Activated B cell treated with CpG ODN at 0.5 μM for 24 hours (primary cell): ENCODE measurements around the gene EPHA6. TPM values are rescaled to one million over a fixed set of nuclear protein-coding genes. Genes with fewer than 3 reads are reported as not detected.

Source experiments
- ATAC-seq: fragments of 200-7000 bp; cut with Tn5 transposase; one replicate; pipeline ENCODE4 v1.10.0; 2021; ENCODE audit warnings: low read depth, mild to moderate bottlenecking, moderate library complexity
- CTCF ChIA-PET: fragments of 350-600 bp; sonication (Branson Sonifier 250); formaldehyde crosslinking; loops from one replicate; lab custom pipeline; 2021; ENCODE audit warnings: antibody characterized with exemption; lab: Charles Lee
- POLR2A ChIA-PET: fragments of 350-600 bp; sonication (Branson Sonifier 250); formaldehyde crosslinking; loops from one replicate; lab custom pipeline; 2021; ENCODE audit warnings: antibody characterized with exemption; lab: Charles Lee
- DNase-seq: peaks from one replicate; pipeline ENCODE4 v3.0.0; 2022
- H3K27ac Mint-ChIP-seq: one replicate; pipeline ENCODE4 v1.8.0; 2020; ENCODE audit warnings: mixed read lengths
- H3K27me3 Mint-ChIP-seq: one replicate; pipeline ENCODE4 v1.8.0; 2021; ENCODE audit warnings: mixed read lengths
- H3K36me3 Mint-ChIP-seq: one replicate; pipeline ENCODE4 v1.8.0; 2021; ENCODE audit warnings: low read depth, mixed read lengths
- H3K4me1 Mint-ChIP-seq: one replicate; pipeline ENCODE4 v1.8.0; 2021; ENCODE audit warnings: mixed read lengths
- H3K4me3 Mint-ChIP-seq: one replicate; pipeline ENCODE4 v1.8.0; 2020; ENCODE audit warnings: mild to moderate bottlenecking, mixed read lengths
- H3K9me3 Mint-ChIP-seq: one replicate; pipeline ENCODE4 v1.8.0; 2020; ENCODE audit warnings: mixed read lengths
- CTCF ChIP-seq: fragments of 200-600 bp; IDR thresholded peaks from one replicate; pipeline ENCODE4 v1.8.0; 2022; ENCODE audit warnings: antibody characterized with exemption, mild to moderate bottlenecking
- intact Hi-C: fragments of 100-400 bp; cut with micrococcal nuclease; formaldehyde crosslinking; loops from one replicate; pipeline ENCODE4 v1.15.1; 2024
- total RNA-seq: library from RNA; stranded (reverse); gene quantifications from 2 replicates; pipeline ENCODE4 v1.2.3, GENCODE V29; 2022

EPHA6 gene
- total RNA-seq, 1 donor from 2014 or later = not detected

- Mint-ChIP-seq H3K27ac (no peak overlapping the region), H3K9me3 (no peaks in the 10 kb centered on the region), H3K4me3 (no peak overlapping the region), H3K36me3 (no peaks in the 10 kb centered on the region), H3K4me1 (no peaks in the 10 kb centered on the region), H3K27me3 (no peaks in the 10 kb centered on the region)
- intact Hi-C loops = loop anchor here (2.0 kb wide), 1 partner anchor 856 kb away; no protein-coding TSS in a partner anchor
- ChIA-PET POLR2A (no interaction called here), CTCF (no interaction called here)
- no peak for DNase-seq
- no peak for ATAC-seq
- no peak for TF ChIP-seq CTCF
Measured at GRCh38 chr3:96863129-96863740, 48.8 kb downstream of the EPHA6 start.

- no peak overlapping the region for H3K4me3 Mint-ChIP-seq
- TF ChIP-seq CTCF = no peak
- no peaks in the 10 kb centered on the region for H3K27me3 Mint-ChIP-seq
- no peaks in the 10 kb centered on the region for H3K4me1 Mint-ChIP-seq
- H3K36me3 Mint-ChIP-seq = no peaks in the 10 kb centered on the region
- no peak overlapping the region for H3K27ac Mint-ChIP-seq
- ChIA-PET POLR2A (no interaction called here), CTCF (no interaction called here)
- H3K9me3 Mint-ChIP-seq = no peaks in the 10 kb centered on the region
- ATAC-seq (no peak), DNase-seq (no peak)
- intact Hi-C loops = no loop called here
Measured at GRCh38 chr3:96865605-96866004, 51.2 kb downstream of the EPHA6 start.

GRCh38 chr3:96869316-96869715 lies 54.9 kb downstream of the EPHA6 start:
- intact Hi-C loops = no loop called here
- no peak for TF ChIP-seq CTCF
- ChIA-PET CTCF (no interaction called here), POLR2A (no interaction called here)
- DNase-seq (no peak), ATAC-seq (no peak)
- no peaks in the 10 kb centered on the region for H3K27me3 Mint-ChIP-seq
- no peak overlapping the region for H3K27ac Mint-ChIP-seq
- H3K36me3 Mint-ChIP-seq = no peaks in the 10 kb centered on the region
- no peaks in the 10 kb centered on the region for H3K4me1 Mint-ChIP-seq
- no peak overlapping the region for H3K4me3 Mint-ChIP-seq
- no peaks in the 10 kb centered on the region for H3K9me3 Mint-ChIP-seq

GRCh38 chr3:96877510-96877909 lies 63.1 kb downstream of the EPHA6 start:
- TF ChIP-seq CTCF = no peak
- ChIA-PET CTCF (no interaction called here), POLR2A (no interaction called here)
- Mint-ChIP-seq H3K9me3 (peaks cover 10% of the 10 kb centered on the region), H3K27ac (no peak overlapping the region), H3K4me1 (no peaks in the 10 kb centered on the region), H3K36me3 (no peaks in the 10 kb centered on the region), H3K4me3 (no peak overlapping the region), H3K27me3 (no peaks in the 10 kb centered on the region)
- intact Hi-C loops = no loop called here
- ATAC-seq = no peak
- DNase-seq = no peak

GRCh38 chr3:96900031-96900430 lies 85.6 kb downstream of the EPHA6 start:
- POLR2A ChIA-PET = no interaction called here
- no peak for TF ChIP-seq CTCF
- CTCF ChIA-PET = no interaction called here
- intact Hi-C loops = no loop called here
- no peaks in the 10 kb centered on the region for H3K4me1 Mint-ChIP-seq
- H3K4me3 Mint-ChIP-seq = no peak overlapping the region
- DNase-seq (no peak), ATAC-seq (no peak)
- no peaks in the 10 kb centered on the region for H3K36me3 Mint-ChIP-seq
- no peak overlapping the region for H3K27ac Mint-ChIP-seq
- H3K9me3 Mint-ChIP-seq = peaks cover 4% of the 10 kb centered on the region
- H3K27me3 Mint-ChIP-seq = no peaks in the 10 kb centered on the region
